Choroid plexus epithelial cell (primary cell): ENCODE measurements around the gene SLC16A9.

Experiments
- DNase-seq: peaks from one replicate; pipeline ENCODE4 v3.0.0-alpha.2; 2010; ENCODE audit warnings: low read depth
- H3K4me3 ChIP-seq: 2 replicates; pipeline ENCODE4 v1.5.1; 2011; ENCODE audit warnings: low read depth, mild to moderate bottlenecking, control low read depth, low read length, moderate library complexity
- TF ChIP-seq, protein P1 (sequence below): conservative IDR thresholded peaks from 2 replicates; pipeline ENCODE4 v1.5.1; 2011; ENCODE audit warnings: low read depth, mild to moderate bottlenecking, control low read depth, inconsistent platforms, low read length, moderate library complexity

The SLC16A9 gene

DNA sequence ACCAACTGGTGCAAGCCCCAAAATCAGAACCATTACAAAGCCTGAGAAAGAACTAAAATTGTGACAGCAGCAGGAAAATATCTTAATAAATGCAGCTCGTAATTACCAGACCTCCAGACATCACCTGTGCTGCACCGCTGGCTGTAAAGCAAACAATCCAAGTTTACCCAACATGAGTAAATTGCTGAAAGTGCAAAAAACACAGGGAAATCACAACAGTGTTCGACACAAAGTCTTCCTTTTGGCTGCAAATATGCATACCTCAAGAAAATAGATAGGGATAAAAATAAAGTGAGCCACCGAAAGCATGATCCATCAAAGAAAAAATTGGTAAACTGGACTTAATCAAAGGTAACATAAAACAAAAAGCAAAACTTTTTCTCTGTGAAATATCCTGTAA is 101.7 kb downstream of the SLC16A9 start:
- no peak overlapping the region for H3K4me3 ChIP-seq
- TF ChIP-seq, protein P1, sequence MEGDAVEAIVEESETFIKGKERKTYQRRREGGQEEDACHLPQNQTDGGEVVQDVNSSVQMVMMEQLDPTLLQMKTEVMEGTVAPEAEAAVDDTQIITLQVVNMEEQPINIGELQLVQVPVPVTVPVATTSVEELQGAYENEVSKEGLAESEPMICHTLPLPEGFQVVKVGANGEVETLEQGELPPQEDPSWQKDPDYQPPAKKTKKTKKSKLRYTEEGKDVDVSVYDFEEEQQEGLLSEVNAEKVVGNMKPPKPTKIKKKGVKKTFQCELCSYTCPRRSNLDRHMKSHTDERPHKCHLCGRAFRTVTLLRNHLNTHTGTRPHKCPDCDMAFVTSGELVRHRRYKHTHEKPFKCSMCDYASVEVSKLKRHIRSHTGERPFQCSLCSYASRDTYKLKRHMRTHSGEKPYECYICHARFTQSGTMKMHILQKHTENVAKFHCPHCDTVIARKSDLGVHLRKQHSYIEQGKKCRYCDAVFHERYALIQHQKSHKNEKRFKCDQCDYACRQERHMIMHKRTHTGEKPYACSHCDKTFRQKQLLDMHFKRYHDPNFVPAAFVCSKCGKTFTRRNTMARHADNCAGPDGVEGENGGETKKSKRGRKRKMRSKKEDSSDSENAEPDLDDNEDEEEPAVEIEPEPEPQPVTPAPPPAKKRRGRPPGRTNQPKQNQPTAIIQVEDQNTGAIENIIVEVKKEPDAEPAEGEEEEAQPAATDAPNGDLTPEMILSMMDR = no peak
- DNase-seq = no peak

DNA sequence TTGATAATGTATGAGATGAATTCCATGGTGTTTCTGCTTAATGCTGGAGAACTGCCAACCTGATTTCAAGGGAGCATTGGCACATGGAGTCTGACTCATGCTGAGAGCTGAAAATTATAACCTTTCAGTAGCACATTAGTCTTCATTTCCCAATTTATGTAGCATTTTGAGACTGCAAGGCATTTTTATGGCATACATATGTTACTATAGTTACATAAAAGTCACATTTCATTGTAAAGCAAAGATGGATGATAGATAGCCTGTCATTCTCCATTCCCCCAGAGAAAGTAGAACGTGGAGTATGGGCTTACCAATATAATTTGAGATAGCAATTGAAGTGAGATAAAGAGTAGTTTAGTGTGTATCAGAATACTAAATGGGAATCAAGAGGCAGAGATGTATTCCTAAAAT is 103.1 kb downstream of the SLC16A9 start:
- DNase-seq = peak; percentile 52
- H3K4me3 ChIP-seq = no peak overlapping the region
- TF ChIP-seq, protein P1 = no peak

- no peak overlapping the region for H3K4me3 ChIP-seq
- TF ChIP-seq, protein P1 = no peak
- no peak for DNase-seq
Observed at GRCh38 chr10:59601985-59602384, 107.7 kb downstream of the SLC16A9 start.
